AG09309 (cell line): ENCODE results near the gene POMGNT1.
"Not testable (repeated sequence)": the region's sequence is repeated elsewhere in the genome, so short reads cannot be mapped to it uniquely, and the experiment has no call there.

Experiments used
- DNase-seq: peaks from one replicate; pipeline ENCODE4 v3.0.0-alpha.2; 2010; ENCODE audit warnings: low read depth
- H3K4me3 ChIP-seq: 2 replicates; pipeline ENCODE4 v1.5.1; 2011; ENCODE audit warnings: mild to moderate bottlenecking, low read depth, low read length, moderate library complexity; ENCODE audit not compliant: control insufficient read depth
- TF ChIP-seq, protein P1 (sequence below): IDR thresholded peaks from 2 replicates; pipeline ENCODE4 v1.5.1; 2011; ENCODE audit warnings: mild to moderate bottlenecking, low read depth, low read length, inconsistent platforms; ENCODE audit not compliant: insufficient read depth, control insufficient read depth; ENCODE audit errors: missing control alignments

Gene POMGNT1

DNA sequence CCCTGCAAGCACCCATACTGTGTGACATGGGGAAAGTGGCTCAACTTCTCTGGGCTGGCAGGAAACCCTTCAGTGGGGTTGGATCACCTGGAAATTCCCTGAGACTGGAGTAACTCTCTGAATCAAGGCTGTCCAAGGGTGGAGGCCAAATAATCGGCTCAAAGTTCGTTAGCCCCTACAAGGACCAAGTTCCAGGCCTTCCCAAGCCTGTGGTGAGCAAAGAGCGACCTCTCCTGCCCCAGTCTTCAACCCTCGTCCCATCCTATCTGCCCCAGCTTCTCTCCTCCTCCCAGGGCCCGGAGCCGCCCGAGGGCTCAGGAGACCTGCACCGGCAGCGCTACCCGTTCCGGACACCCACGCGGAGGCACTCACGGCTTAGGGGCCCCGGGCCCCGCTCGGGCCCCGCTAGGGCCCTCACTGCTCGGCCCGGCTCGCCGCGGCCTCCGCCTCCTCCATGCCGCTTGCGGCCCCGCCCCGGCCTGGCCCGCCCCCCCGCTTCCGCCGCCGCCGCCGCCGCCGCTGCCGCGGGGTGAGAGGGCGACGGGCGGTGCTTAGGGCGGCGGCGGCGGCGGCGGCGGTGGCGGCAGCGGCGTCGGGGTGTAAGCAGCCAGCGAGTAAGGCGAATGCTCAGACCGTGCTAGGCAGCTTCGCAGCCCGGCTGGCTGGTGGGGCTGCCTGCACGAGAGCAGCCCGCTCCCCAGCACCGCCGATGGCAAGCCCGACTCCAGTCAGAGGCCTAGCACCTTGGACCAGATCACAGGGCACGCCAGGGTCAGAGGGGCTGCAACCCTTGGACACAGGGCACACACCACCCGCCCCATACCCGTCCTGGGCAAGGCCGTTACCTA lies at the start of gene POMGNT1:
Gene POMGNT1, minus strand, starts transcription at position 471 of the 848 bp plus-strand sequence. CDS start 613 bp downstream, outside the sequence.
- DNase-seq, result no peak
- peak within 1 kb of the TSS; percentile 93 for H3K4me3 ChIP-seq
- TF ChIP-seq, protein P1, sequence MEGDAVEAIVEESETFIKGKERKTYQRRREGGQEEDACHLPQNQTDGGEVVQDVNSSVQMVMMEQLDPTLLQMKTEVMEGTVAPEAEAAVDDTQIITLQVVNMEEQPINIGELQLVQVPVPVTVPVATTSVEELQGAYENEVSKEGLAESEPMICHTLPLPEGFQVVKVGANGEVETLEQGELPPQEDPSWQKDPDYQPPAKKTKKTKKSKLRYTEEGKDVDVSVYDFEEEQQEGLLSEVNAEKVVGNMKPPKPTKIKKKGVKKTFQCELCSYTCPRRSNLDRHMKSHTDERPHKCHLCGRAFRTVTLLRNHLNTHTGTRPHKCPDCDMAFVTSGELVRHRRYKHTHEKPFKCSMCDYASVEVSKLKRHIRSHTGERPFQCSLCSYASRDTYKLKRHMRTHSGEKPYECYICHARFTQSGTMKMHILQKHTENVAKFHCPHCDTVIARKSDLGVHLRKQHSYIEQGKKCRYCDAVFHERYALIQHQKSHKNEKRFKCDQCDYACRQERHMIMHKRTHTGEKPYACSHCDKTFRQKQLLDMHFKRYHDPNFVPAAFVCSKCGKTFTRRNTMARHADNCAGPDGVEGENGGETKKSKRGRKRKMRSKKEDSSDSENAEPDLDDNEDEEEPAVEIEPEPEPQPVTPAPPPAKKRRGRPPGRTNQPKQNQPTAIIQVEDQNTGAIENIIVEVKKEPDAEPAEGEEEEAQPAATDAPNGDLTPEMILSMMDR, result no peak

DNA sequence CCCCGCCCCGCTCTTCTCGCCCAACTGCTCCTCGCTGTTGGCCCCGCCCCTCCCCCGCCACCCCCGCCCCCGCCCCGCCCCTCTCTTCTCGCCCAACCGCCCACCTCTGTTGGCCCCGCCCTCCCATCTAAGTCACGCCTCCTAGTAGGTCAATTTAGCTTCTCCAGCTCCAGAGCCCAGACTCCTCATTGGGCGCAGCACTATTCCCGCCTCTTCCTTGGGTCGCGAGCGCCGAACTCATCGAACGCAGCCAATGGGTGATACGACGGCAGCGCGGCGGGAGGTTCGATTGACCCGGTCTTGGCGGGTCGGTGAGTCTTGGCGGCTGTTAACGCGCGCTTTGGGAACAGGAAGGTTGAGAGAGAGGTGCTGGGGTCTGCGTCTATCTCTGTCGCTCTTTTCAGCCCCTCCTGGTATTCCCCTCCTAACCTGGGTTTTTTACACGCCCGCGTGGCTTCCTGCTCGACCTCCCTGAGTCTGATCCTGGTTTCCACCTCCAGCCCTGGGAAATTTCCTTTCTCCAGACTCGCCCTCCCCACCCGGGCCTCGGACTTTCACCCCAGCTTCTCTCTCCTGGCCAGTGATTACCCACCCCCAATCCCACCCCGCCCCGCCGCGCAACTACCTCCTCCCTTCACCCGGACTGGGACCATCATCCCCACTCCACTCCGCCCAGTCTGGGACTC lies 49.3 kb upstream of the POMGNT1 start, which contains the start of gene RAD54L:
Gene RAD54L, plus strand, starts transcription at position 328 of the 686 bp plus-strand sequence. CDS start 643 bp downstream, outside the sequence.
- peak within 1 kb of the TSS; percentile 78 for H3K4me3 ChIP-seq
- peak; percentile 97 for DNase-seq
- TF ChIP-seq, protein P1, result no peak

DNA sequence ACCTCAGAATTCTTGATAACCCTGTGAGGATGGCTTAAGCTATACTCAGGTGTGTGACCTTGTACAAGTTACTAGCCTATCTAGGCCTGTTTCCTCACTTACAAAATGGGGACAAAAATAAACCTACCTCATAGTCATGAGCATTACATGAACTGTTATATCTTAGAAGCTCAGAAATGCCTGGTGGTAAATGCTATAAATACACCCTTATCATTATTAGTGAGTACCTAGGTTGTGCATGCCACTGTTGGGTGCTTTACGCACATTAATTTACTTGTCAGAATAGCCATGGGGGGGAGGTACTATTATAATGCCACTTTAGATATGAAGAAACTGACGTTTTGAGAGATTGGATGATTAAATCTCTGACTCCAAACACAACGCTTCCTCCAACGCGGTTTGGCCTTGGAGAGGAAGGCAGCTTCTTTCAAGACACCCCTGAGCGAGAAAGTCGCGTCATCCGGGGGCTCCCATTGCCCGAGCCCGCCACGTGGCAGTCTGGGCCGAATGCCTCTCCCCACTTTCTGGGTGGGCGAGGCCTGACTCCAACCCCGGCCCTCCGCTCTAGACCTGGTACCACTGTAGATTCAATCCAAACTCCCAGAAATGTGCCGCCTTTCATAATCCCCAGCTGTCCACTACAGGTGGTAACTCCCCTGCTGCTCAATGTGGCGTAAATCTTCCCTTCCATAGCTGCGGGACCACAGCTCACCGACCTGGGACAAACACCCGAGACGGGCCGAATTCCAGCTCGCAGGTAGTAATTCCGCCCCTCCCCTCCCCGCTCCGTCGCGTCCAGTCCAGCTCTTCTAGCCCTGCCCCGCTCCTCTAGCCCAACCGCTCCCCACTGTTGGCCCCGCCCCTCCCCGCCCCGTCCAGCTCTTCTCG lies 48.6 kb upstream of the POMGNT1 start:
- no peak for DNase-seq
- H3K4me3 ChIP-seq, result peak overlapping the region; percentile 74
- TF ChIP-seq, protein P1, result no peak

DNA sequence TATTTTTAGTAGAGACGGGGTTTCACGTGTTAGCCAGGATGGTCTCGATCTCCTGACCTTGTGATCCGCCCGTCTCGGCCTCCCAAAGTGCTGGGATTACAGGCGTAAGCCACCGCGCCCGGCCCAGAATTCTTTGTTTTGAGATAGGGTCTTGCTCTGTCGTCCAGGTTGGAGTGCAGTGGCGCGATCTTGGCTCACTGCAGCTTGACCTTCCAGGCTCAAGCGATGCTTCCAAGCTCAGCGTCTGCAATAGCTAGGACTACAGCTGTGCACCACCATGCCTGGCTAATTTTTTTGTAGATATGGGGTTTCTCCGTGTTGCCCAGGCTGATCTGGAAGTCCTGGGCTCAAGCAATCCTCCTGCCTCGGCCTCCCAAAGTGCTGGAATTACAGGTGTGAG lies 47.9 kb upstream of the POMGNT1 start:
- H3K4me3 ChIP-seq, DNase-seq: not testable (repeated sequence)

DNA sequence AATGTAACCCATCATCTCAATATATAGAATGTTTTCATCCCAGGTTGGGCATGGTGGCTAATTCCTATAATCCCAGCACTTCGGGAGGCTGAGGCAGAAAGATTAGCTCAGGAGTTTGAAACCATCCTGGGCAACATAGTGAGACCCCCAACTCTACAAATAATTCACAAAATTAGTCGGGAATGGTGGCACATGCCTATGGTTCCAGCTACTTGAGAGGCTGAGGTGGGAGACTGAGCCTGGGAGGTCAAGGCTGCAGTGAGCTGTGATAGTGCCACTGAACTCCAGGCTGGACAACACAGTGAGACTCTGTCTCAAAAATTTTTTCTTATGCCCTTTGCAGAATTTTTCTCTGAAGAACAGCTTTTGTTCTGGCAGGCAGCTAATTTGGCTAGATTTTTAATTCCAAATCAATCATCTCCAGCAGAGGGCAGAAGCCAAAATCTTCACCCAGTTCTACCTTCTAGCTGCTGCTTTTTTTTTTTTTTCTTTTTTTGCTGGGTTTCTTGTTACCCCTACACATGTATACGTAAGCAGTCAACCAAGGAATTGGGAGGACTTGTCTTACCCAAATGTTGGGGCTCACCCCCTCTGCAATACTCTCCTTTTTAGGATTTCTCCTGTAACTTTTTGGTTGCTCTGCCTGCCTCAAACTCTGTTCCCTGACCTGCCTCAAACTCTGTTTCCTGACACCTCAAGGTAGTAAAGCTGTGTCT lies 46.6 kb upstream of the POMGNT1 start:
- no peak for DNase-seq
- H3K4me3 ChIP-seq, result no peak overlapping the region
- TF ChIP-seq, protein P1, result peak; percentile 56

DNA sequence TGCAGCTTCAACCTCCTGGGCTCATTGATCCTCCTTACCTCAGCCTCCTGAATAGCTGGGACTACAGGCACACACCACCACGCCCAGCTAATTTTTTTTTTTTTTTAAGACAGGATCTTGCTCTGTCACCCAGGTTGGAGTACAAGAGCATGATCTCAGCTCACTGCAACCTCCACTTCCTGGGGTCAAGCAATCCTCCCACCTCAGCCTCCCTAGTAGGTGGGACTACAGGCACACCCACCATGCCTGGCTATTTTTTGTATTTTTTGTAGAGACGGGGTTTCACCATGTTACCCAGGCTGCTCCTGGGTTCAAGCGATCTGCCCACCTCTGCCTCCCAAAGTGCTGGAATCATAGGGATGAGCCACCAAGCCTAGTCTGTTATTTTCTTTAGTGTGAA lies 45.6 kb upstream of the POMGNT1 start:
- H3K4me3 ChIP-seq, DNase-seq: not testable (repeated sequence)

DNA sequence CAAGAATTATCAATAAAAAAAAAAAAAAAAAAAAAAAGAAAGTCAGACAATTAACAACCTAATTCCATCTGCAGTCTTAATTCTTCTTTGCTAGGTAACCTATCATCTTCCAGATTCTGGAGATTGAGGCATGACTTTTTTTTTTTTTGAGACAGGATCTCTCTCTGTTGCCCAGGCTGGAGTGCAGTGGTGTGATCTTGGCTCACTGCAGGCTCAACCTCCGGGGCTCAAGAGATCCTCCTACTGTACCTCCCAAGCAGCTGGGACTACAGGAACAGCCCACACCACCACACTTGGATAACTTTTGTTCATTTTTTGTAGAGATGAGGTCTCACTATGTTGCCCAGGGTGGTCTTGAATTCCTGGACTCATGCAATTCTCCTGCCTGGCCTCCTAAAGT lies 44.7 kb upstream of the POMGNT1 start:
- H3K4me3 ChIP-seq, result no peak overlapping the region
- TF ChIP-seq, protein P1, result no peak
- DNase-seq, result no peak

DNA sequence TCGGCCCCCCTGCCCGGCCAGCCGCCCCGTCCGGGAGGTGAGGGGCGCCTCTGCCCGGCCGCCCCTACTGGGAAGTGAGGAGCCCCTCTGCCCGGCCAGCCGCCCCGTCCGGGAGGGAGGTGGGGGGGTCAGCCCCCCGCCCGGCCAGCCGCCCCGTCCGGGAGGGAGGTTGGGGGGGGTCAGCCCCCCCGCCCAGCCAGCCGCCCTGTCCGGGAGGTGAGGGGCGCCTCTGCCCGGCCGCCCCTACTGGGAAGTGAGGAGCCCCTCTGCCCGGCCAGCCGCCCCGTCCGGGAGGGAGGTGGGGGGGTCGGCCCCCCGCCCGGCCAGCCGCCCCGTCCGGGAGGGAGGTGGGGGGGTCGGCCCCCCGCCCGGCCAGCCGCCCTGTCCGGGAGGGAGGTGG lies 43.5 kb upstream of the POMGNT1 start:
- not testable (repeated sequence) for DNase-seq, H3K4me3 ChIP-seq

DNA sequence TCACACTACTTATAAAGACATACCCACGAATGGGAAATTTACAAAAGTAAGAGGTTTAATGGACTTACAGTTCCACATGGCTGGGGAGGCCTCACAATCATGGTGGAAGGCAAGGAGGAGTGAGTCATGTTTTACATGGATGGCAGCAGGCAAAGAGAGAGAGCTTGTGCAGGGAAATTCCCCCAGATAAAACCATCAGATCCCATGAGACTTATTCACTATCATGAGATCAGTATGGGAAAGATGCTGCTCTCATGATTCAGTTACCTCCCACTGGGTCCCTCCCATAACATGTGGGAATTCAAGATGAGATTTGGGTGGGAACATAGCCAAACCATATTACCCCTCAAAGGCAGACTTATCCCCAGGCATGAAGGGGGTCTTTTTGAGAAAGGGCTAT lies 40.6 kb upstream of the POMGNT1 start:
- not testable (repeated sequence) for H3K4me3 ChIP-seq

More for the DNA sequence above, 40.6 kb upstream of the POMGNT1 start:
- peak; percentile 35 for DNase-seq
